GM23338 (cell line): Measurements from ENCODE around the gene CMKLR1. TPM values are rescaled to one million over a fixed set of nuclear protein-coding genes. Genes with fewer than 3 reads are reported as not detected.

Experiments
- CTCF ChIP-seq, 2 experiments: fragments of 200-600 bp in 1 of 2; sonication (generic) in 1 of 2; conservative IDR thresholded peaks; 2 replicates each; pipeline versions ENCODE4 v1.5.1 to v1.6.1; 2016 to 2017; ENCODE audit warnings: antibody characterized with exemption in 2 of 2, low read depth in 2 of 2, mild to moderate bottlenecking in 2 of 2, moderate library complexity in 1 of 2
- ETS1 ChIP-seq: IDR thresholded peaks from 2 replicates; pipeline ENCODE4 v1.6.1; 2016; ENCODE audit warnings: antibody characterized with exemption
- EZH2 ChIP-seq: fragments of 200-600 bp; sonication (generic); IDR thresholded peaks from one replicate; pipeline ENCODE4 v1.8.0; 2017; ENCODE audit warnings: antibody characterized with exemption, mild to moderate bottlenecking, low read depth; ENCODE audit not compliant: unreplicated experiment
- EZH2phosphoT487 ChIP-seq: fragments of 200-600 bp; sonication (generic); IDR thresholded peaks from one replicate; pipeline ENCODE4 v1.8.1; 2018; ENCODE audit warnings: antibody characterized with exemption; ENCODE audit not compliant: unreplicated experiment
- JUNB ChIP-seq: IDR thresholded peaks from one replicate; pipeline ENCODE4 v1.6.1; 2016; ENCODE audit warnings: antibody characterized with exemption; ENCODE audit not compliant: unreplicated experiment
- NANOG ChIP-seq: IDR thresholded peaks from 2 replicates; pipeline ENCODE4 v1.6.1; 2016; ENCODE audit warnings: antibody characterized with exemption, borderline replicate concordance
- STAT1 ChIP-seq: IDR thresholded peaks from one replicate; pipeline ENCODE4 v1.6.1; 2016; ENCODE audit warnings: antibody characterized with exemption; ENCODE audit not compliant: unreplicated experiment
- ZNF114 ChIP-seq: fragments of 250-450 bp; sonication (Bioruptor Pico); IDR thresholded peaks from 2 replicates; pipeline ENCODE4 v1.5.0; 2020; ENCODE audit warnings: mild to moderate bottlenecking, moderate library complexity
- ZNF331 ChIP-seq: fragments of 250-450 bp; sonication (Bioruptor Pico); IDR thresholded peaks from 2 replicates; pipeline ENCODE4 v1.5.0; 2020; ENCODE audit warnings: low read depth, mild to moderate bottlenecking, moderate library complexity
- ZNF462 ChIP-seq: fragments of 250-450 bp; sonication (Bioruptor Pico); IDR thresholded peaks from 2 replicates; pipeline ENCODE4 v1.5.0; 2020; ENCODE audit warnings: mild to moderate bottlenecking, moderate library complexity
- polyA plus RNA-seq: library from polyadenylated mRNA; unstranded; fragments of >200 nt; fragmentation: Nextera tagmentation; extraction: Ambion mirVana; gene quantifications from 2 replicates; pipeline ENCODE4 v1.2.1, GENCODE V29; 2016
- total RNA-seq: library from RNA; depleted of rRNA; stranded (reverse); fragments of >200 nt; shearing (Covaris generic); gene quantifications from 2 replicates; pipeline ENCODE4 v1.2.3, GENCODE V29; 2014

The CMKLR1 gene
- total and polyA plus RNA-seq, 2 experiments from 2014 or later, result 0.40 to 2.6 TPM

GRCh38 chr12:108297895-108298760, 41.0 kb downstream of the CMKLR1 start (continued):
- TF ChIP-seq ZNF462 (CRISPR knock-in tag) (no peak), ZNF331 (no peak), JUNB (no peak), ZNF114 (CRISPR knock-in tag) (no peak), NANOG (no peak), EZH2 (no peak), ETS1 (no peak), EZH2phosphoT487 (no peak), STAT1 (no peak), CTCF (conservative IDR thresholded peaks at IDR 0.05; ENCODE audit: low read depth in 2 of 2) (no peak)
